AG04449 (cell line): Measurements from ENCODE around the gene AK4.

Source experiments
- CTCF ChIA-PET: fragments of 350-600 bp; formaldehyde crosslinking; extraction: SDS; loops from one replicate; lab custom pipeline; 2021; ENCODE audit warnings: antibody characterized with exemption; lab: Yijun Ruan, JAX
- POLR2A ChIA-PET: fragments of 400-600, 350-600 bp; formaldehyde crosslinking; extraction: SDS; loops from one replicate; lab custom pipeline; 2020; ENCODE audit warnings: antibody characterized with exemption, inconsistent platforms; lab: Yijun Ruan, JAX
- DNase-seq: peaks from one replicate; pipeline ENCODE4 v3.0.0-alpha.2; 2010; ENCODE audit warnings: low read depth, low spot score
- H3K4me3 ChIP-seq: 2 replicates; pipeline ENCODE4 v1.5.1; 2011; ENCODE audit warnings: low read depth, mild to moderate bottlenecking, control low read depth, low read length
- CTCF ChIP-seq: IDR thresholded peaks from one replicate; pipeline ENCODE4 v1.5.1; 2011; ENCODE audit warnings: mild to moderate bottlenecking, moderate library complexity, low read length, control low read depth, inconsistent platforms; ENCODE audit not compliant: insufficient read depth; ENCODE audit errors: missing control alignments

Gene AK4

GRCh38 chr1:65211331-65211730, 63.3 kb downstream of the AK4 start:
- TF ChIP-seq CTCF = no peak
- no peak overlapping the region for H3K4me3 ChIP-seq
- POLR2A ChIA-PET = no interaction called here
- CTCF ChIA-PET = interaction anchor here (1.0 to 10.3 kb wide), 5 partner anchors 8 to 477 kb away, joined by 3 to 143 read pairs (median 3); no protein-coding TSS in a partner anchor
- DNase-seq = no peak

- TF ChIP-seq CTCF = no peak
- CTCF ChIA-PET = interaction anchor here (0.9 to 10.3 kb wide), 7 partner anchors 10 to 475 kb away, joined by 3 to 143 read pairs (median 3); no protein-coding TSS in a partner anchor
- no peak for DNase-seq
- H3K4me3 ChIP-seq = no peak overlapping the region
- POLR2A ChIA-PET = no interaction called here
Observed at GRCh38 chr1:65213271-65214023, 65.4 kb downstream of the AK4 start.

DNA sequence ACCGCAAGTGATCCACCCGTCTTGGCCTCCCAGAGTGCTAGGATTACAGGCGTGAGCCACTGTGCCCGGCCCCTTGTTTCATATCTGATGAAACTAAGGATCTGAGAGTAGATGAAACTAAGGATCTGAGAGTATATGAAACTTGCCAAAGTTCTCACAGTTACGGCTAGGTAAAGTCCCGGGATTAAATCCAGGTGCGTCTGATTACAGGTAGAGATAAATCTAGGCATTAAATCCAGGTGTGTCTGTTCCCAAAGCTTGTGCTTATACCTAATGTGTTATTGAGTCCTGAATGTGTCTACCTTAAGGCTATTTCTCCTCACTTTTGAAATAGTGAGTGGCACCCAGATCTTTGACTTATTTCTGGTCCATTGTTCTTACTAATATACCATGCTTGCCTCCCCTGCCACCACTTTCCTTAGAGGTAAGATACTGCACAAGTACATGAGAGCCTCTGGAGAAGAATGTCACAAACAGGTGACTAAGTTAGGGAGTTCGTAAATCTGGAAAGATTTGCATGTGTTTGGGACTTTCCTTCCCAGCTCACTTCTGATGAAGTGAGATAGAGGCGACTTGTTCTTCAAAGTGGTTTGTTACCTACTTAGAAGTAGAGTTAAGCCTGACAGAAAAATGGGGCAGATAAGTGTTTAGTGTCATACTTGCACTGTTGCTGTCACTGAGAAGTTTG, 66.5 kb downstream of the AK4 start:
- no peak for TF ChIP-seq CTCF
- ChIA-PET POLR2A (no interaction called here), CTCF (interaction anchor here (1.3 to 10.3 kb wide), 3 partner anchors 11 to 1231 kb away, joined by 3 to 143 read pairs (median 3); no protein-coding TSS in a partner anchor)
- H3K4me3 ChIP-seq = no peak overlapping the region
- DNase-seq = no peak

DNA sequence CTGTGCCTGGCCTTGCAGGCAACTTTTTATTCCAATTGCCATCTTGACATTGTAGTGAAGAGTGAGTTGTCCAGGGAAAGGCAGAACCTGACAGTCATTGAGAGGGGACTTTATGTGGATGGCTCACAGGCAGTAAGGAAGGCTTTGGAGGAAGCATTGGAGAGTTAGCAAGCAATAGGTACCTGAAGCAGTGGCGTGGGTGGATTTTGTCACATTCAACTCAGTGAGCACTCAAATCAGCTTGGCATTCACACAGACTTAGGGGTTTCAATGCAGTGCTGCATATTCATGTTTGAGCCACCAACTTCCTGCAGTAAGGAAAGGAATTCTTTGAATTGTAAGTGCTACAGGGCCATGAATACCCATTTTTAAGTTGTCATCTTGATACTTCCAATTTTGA, 69.0 kb downstream of the AK4 start:
- DNase-seq = no peak
- no peak overlapping the region for H3K4me3 ChIP-seq
- CTCF ChIA-PET = interaction anchor here (1.5 to 10.3 kb wide), 4 partner anchors 8 to 472 kb away, joined by 4 to 143 read pairs (median 22); no protein-coding TSS in a partner anchor
- POLR2A ChIA-PET = no interaction called here
- TF ChIP-seq CTCF = no peak

DNA sequence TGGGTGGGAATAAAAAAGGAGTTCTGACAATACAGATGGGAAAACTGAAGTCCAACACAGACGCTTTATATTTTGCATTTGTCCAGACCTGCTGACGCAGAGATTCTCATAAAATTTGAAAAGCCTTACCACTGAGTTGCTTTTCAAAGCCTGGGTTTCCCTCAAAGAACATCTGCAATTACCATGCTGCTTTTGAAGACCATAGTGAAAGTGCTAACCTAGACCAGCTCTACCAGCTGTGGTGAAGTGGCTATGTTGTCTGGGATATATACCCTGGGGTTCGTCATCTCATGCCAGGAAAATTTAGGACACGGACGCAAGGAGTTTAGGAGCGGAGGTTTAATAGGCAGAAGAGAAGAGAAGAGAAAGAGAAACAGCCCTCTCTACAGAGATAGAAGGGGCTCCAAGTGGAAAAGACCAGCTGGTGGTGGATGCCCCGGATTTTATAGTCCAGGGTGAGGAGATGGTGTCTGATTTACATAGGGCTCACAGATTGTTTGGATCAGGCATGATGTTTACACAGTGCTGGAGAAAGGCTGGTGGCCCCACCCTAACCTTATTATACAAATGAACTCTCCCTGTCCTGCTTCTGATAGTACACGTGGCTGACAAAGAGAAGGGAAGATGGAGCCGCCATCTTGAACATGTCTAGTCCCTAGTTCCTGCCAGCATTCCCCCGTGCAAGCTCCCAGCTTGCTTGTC, 73.8 kb downstream of the AK4 start:
- DNase-seq = no peak
- ChIA-PET POLR2A (interaction anchor here (0.5 kb wide), 1 partner anchor 1109 kb away, joined by 3 read pairs; no protein-coding TSS in a partner anchor), CTCF (interaction anchor here (2.2 to 6.3 kb wide), 2 partner anchors 13 to 466 kb away, joined by 7 to 37 read pairs; no protein-coding TSS in a partner anchor)
- TF ChIP-seq CTCF = no peak
- no peak overlapping the region for H3K4me3 ChIP-seq
